Stimulated activated naive CD8-positive, alpha-beta T cell treated with anti-CD3 and anti-CD28 coated beads, Interleukin-15, Interleukin-2, amounts not matched to agents 100 ng/mL and 50 ng/mL, for 24 hours (primary cell): ENCODE results near the gene GRIK5.
"Not testable (repeated sequence)": the region's sequence is repeated elsewhere in the genome, so short reads cannot be mapped to it uniquely, and the experiment has no call there.

Source experiments
- H3K27ac Mint-ChIP-seq: one replicate; pipeline ENCODE4 v1.8.0; 2021; ENCODE audit warnings: mild to moderate bottlenecking, mixed read lengths
- H3K27me3 Mint-ChIP-seq: one replicate; pipeline ENCODE4 v1.8.0; 2021; ENCODE audit warnings: mixed read lengths
- H3K36me3 Mint-ChIP-seq: one replicate; pipeline ENCODE4 v1.8.0; 2021; ENCODE audit warnings: low read depth, mixed read lengths
- H3K4me1 Mint-ChIP-seq: one replicate; pipeline ENCODE4 v1.8.0; 2021; ENCODE audit warnings: low read depth, mixed read lengths
- H3K4me3 Mint-ChIP-seq: one replicate; pipeline ENCODE4 v1.8.0; 2021; ENCODE audit warnings: mild to moderate bottlenecking, mixed read lengths
- H3K9me3 Mint-ChIP-seq: one replicate; pipeline ENCODE4 v1.8.0; 2021; ENCODE audit warnings: mixed read lengths

Gene GRIK5

DNA sequence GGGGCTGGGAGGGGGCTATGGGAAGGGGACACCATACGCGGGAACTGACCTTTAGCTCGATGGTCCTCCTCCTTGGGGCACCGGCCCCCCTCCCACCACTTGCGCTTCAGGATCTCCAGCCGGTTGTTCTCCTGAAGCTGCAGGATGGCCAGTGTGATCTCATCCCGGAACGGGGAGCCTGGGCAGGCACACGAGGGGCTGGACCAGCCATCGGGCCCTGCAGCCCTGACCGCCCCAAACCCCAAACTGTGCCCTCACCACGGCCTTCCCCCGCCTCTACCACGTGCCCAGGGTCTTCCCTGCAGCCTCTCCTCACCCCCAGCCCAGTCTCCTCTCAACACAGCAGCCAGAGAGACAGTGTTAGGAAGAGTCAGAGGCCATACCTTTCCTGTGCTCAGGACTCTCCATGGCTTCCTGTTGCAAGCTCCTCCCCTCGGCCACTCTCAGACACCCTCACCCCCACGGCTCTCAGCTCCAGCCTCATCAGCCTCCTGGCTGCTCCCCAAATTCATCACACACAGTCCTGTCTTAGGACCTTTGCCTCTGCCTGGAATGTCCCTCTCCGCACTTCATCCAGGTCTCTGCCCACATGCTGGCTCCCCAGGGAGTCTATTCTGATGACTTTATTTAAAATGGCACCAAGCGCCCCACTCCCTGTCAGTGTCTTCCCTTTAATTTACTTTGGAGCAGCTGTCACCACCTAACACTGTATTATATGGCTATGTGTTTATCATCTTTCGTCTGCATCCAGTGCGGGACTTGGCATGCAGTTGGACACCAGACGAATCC lies 66.3 kb downstream of the GRIK5 start:
- Mint-ChIP-seq H3K36me3 (no peaks in the 10 kb centered on the region), H3K27ac (no peak overlapping the region), H3K4me1 (peaks cover 4% of the 10 kb centered on the region), H3K27me3 (peaks cover 31% of the 10 kb centered on the region), H3K9me3 (no peaks in the 10 kb centered on the region), H3K4me3 (no peak overlapping the region)

GRCh38 chr19:41999878-42000208 lies 70.2 kb downstream of the GRIK5 start:
- H3K36me3 Mint-ChIP-seq = no peaks in the 10 kb centered on the region
- no peak overlapping the region for H3K4me3 Mint-ChIP-seq
- peaks cover 63% of the 10 kb centered on the region for H3K27me3 Mint-ChIP-seq
- peaks cover 23% of the 10 kb centered on the region for H3K4me1 Mint-ChIP-seq
- no peak overlapping the region for H3K27ac Mint-ChIP-seq
- H3K9me3 Mint-ChIP-seq = no peaks in the 10 kb centered on the region

DNA sequence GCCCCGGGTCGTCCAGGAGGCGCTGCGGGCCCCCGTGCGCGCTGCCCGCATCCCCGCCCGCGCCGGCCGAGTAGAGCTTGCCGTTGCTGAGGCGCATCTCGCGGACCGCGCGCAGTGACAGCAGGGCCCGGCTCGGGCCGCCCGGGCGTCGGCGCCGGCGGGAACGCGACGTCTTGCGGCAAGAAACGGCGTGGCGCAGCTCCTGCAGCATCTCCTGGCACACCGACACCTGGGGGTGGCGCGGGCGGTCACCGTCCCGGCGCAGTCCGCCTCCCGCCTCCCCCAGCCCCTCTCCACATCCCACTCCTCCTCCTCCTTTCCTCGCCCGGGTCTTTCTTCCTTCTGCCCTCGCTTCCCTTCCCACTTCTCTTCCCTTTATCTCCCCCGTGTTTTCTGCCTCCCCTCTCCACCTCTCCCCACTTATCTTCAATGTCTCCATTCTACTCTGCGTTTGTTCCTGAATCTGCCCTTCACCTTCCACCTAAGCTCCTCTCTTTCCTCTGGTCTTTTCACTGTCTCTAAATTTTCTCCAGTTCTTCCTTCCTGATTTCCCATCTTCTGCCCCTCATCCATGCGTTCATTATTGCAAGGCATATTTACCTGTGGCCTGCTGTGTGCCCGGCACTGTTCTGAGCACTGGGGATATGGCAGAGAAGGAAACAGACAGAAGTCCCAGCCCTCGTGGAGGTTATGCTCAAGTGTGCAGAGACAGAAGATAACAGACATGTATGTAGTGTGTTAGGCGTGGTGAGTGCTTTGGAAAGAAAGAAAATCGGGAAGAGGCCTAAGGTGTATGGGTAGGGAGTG lies 70.7 kb downstream of the GRIK5 start:
- Mint-ChIP-seq H3K9me3 (no peaks in the 10 kb centered on the region), H3K4me1 (peaks cover 23% of the 10 kb centered on the region), H3K27me3 (peaks cover 67% of the 10 kb centered on the region)

DNA sequence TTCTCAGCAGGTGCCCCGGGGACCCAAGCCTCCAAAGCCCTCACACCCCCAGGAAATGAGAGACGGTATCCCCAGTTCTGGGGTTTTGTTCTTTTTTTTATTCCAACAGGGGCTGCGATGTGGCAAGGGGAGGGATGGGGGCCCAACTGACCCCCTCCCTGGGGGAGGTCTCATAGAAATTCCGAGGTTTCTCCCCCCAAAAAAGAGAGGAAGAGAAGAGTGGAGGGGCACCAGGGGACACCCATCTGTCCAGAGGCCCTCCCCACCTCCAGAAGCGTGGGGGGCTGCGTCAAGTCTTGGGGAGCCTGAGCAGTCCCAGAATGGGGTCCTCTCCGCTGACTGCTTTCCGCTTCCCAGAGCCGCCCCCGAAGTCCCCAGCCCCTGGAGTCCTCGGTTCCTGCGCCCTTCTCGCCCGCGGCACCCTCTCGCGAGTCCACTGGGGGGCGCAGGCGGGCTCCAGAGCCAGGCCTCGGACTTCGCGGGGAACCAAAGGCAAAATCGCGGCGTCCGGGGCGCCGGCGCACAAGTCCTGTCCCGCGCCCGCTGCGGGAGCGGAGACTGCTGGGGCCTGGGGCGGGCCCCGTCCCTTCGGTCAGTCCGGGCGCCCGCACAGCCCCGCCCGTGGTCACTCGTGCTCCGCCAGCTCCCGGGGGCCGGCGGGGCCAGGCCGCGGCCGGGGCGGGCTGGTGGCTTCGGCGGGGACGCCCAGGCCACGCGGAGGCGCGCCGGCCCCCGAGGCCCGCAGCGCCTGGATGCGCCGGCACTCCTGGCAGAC lies 71.6 kb downstream of the GRIK5 start:
- peaks cover 67% of the 10 kb centered on the region for H3K27me3 Mint-ChIP-seq
- no peaks in the 10 kb centered on the region for H3K36me3 Mint-ChIP-seq
- H3K4me3 Mint-ChIP-seq = no peak overlapping the region
- H3K27ac Mint-ChIP-seq = no peak overlapping the region
- peaks cover 26% of the 10 kb centered on the region for H3K4me1 Mint-ChIP-seq
- H3K9me3 Mint-ChIP-seq = no peaks in the 10 kb centered on the region

More for the DNA sequence above, 70.7 kb downstream of the GRIK5 start:
- Mint-ChIP-seq H3K4me3 (no peak overlapping the region), H3K27ac (no peak overlapping the region), H3K36me3 (no peaks in the 10 kb centered on the region)

- Mint-ChIP-seq H3K27me3 (peaks cover 67% of the 10 kb centered on the region), H3K9me3 (no peaks in the 10 kb centered on the region), H3K27ac (no peak overlapping the region), H3K4me1 (peaks cover 29% of the 10 kb centered on the region), H3K36me3 (no peaks in the 10 kb centered on the region), H3K4me3 (peak overlapping the region; percentile 54)
Observed at GRCh38 chr19:41997851-41998229, 72.2 kb downstream of the GRIK5 start.

DNA sequence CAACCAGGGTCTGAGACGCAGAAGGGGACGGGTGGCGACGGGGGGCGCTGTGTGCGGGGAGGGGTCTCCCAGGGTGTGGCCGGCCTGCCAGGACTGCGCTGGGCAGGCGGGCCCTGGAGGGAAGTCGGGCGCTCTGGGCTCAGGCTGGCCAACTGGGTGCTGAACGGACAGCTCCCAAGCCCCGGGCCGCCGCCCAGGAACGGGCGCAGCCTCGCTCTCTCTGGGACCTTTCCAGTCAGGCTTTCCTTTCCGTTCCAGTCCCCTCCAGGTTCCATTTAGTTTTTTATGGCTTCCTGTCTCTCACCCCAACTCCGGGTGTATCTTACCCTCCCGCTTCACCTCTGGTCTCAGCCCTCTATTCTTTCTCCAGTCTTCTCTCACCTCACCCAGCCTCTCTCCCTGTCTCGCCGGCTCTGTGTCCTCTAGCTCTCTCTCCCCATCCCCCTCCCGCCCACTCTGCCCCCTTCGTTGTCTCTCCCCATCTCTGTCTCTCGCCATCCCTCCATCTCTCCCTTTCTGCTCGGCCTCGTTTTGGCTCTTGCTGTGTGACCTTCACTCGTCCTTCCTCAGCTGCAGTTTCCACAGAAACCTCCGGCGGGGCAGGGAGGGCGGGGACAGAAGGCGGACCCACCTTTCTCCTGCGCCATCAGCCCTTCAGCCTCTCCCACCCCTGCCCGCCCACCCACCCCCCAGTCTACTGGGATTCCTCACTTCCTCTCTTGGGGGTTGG lies 72.7 kb downstream of the GRIK5 start:
- Mint-ChIP-seq H3K27ac (no peak overlapping the region), H3K27me3 (peaks cover 66% of the 10 kb centered on the region), H3K36me3 (no peaks in the 10 kb centered on the region), H3K4me3 (peak overlapping the region; percentile 54), H3K9me3 (no peaks in the 10 kb centered on the region), H3K4me1 (peaks cover 29% of the 10 kb centered on the region)

DNA sequence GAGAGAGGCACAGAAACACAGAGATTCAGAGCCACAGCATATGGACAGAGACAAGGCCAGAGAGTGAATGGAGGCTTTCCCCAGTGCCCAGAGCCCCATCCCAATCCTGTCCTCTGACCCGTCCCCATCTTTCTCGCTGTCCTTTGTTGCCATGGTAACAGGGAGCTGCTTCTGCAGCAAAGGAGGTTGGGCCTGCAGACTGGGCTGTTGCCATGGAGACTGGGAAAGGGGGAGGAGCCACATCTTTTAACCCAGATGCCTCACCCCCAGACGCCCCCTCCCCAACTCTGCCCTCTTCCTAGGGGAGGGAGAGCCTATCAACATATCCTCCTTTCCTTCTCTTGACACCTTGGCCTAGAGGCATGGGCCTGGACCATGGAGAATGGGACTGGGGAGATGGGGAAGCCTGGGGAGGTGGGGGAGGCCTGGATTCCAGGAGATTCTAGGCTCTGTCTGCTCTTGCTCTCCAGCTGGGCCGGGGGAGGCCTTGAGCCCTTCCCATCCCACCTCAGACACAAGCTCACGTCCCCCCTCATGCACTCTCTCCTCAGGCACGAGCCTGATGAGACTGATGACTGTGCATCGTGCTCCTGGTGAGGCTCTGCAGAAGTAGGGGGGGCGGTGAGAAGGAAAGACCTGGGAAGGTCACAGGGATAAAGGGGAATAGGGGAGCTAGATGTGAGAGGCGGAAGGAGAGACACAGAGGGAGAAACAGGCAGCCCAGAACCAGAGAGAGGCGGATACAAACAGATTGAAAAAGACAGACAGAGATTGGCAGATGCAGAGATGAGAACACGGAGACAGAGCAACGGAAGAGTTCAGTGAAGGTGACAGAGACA lies 73.8 kb downstream of the GRIK5 start:
- no peaks in the 10 kb centered on the region for H3K36me3 Mint-ChIP-seq
- peaks cover 55% of the 10 kb centered on the region for H3K27me3 Mint-ChIP-seq
- no peak overlapping the region for H3K4me3 Mint-ChIP-seq
- no peak overlapping the region for H3K27ac Mint-ChIP-seq
- H3K4me1 Mint-ChIP-seq = peaks cover 29% of the 10 kb centered on the region
- no peaks in the 10 kb centered on the region for H3K9me3 Mint-ChIP-seq

GRCh38 chr19:41994994-41995958 lies 74.7 kb downstream of the GRIK5 start:
- Mint-ChIP-seq H3K4me1 (peaks cover 29% of the 10 kb centered on the region), H3K27me3 (peaks cover 47% of the 10 kb centered on the region), H3K9me3 (no peaks in the 10 kb centered on the region), H3K27ac (no peak overlapping the region), H3K4me3 (peak overlapping the region; percentile 5), H3K36me3 (no peaks in the 10 kb centered on the region)

DNA sequence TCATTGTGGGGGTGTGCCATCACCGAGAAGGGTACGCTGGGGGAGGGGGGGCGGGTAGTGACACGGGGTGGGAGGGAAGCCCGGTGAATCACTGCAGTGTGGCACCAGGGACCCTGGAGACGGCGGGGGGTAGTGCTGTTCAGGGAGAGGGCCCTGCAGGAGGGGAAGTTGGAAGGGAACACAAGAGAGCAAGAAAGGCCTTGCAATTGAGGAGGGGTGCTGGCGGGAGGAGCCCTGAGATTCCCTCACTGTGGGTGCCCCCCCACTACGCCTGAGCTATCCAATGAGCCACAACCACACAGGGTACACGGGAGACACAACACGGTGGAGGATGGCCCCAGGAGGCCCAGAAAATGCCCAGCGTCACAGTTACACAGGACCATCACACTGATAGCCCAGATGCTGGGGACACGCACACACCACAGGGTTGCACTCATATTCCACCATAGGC lies 75.5 kb downstream of the GRIK5 start:
- H3K9me3 Mint-ChIP-seq = no peaks in the 10 kb centered on the region
- peak overlapping the region; percentile 5 for H3K4me3 Mint-ChIP-seq

GRCh38 chr19:41993612-41994483 lies 76.2 kb downstream of the GRIK5 start, which contains the start of gene ATP1A3:
TSS of gene ATP1A3 (minus strand) at chr19:41994230. CDS start at chr19:41994076, 154 bp downstream.
- no peaks in the 10 kb centered on the region for H3K9me3 Mint-ChIP-seq
- peaks cover 35% of the 10 kb centered on the region for H3K27me3 Mint-ChIP-seq
- H3K4me3 Mint-ChIP-seq = peak within 1 kb of the TSS; percentile 82
- no peaks in the 10 kb centered on the region for H3K36me3 Mint-ChIP-seq
- H3K4me1 Mint-ChIP-seq = peaks cover 24% of the 10 kb centered on the region
- H3K27ac Mint-ChIP-seq = peak within 1 kb of the TSS; percentile 56

More for the DNA sequence above, 75.5 kb downstream of the GRIK5 start:
- Mint-ChIP-seq H3K36me3 (no peaks in the 10 kb centered on the region), H3K27ac (no peak overlapping the region), H3K27me3 (peaks cover 40% of the 10 kb centered on the region), H3K4me1 (peaks cover 28% of the 10 kb centered on the region)

DNA sequence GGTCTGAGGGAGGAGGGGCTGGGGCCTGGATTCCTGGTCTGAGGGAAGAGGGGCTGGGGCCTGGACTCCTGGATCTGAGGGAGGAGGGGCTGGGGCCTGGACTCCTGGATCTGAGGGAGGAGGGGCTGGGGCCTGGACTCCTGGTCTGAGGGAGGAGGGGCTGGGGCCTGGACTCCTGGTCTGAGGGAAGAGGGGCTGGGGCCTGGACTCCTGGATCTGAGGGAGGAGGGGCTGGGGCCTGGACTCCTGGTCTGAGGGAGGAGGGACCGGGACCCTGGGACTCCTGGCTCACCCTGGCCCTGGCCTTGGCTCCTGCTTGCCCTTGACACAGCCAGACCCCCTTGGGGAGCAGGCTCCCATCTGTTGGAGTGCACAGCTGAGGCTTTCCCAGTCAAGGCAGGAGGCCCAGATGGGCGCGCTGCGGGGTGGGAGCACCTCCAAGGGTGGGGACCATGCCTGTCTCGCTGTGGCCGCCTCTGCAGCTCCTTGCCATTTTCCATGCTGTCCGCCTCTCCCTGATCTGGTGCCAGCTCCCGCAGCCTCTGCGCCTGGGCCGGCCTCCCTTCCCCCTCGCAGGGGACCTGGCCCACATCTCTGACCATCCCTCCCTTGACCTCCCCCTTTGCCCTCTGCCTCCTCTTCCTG lies 78.0 kb downstream of the GRIK5 start:
- H3K27me3 Mint-ChIP-seq = peaks cover 23% of the 10 kb centered on the region
- peaks cover 12% of the 10 kb centered on the region for H3K4me1 Mint-ChIP-seq
- H3K9me3 Mint-ChIP-seq, H3K36me3 Mint-ChIP-seq, H3K27ac Mint-ChIP-seq, H3K4me3 Mint-ChIP-seq: not testable (repeated sequence)

- Mint-ChIP-seq H3K27ac (no peak overlapping the region), H3K27me3 (peaks cover 14% of the 10 kb centered on the region), H3K36me3 (no peaks in the 10 kb centered on the region), H3K4me1 (peaks cover 5% of the 10 kb centered on the region), H3K9me3 (no peaks in the 10 kb centered on the region), H3K4me3 (no peak overlapping the region)
Observed at GRCh38 chr19:41991025-41991424, 79.0 kb downstream of the GRIK5 start.
